Brain microvascular endothelial cell (primary cell): ENCODE measurements around the gene PIEZO2.

Experiments
- DNase-seq: peaks from one replicate; pipeline ENCODE4 v3.0.0-alpha.2; 2020
- H3K27ac ChIP-seq: fragments of 250-450 bp; sonication (Bioruptor Pico); 2 replicates; pipeline ENCODE4 v1.5.1; 2020; ENCODE audit warnings: mild to moderate bottlenecking, moderate library complexity
- H3K27me3 ChIP-seq: fragments of 250-450 bp; sonication (Bioruptor Pico); replicated peaks from 2 replicates; pipeline ENCODE4 v1.5.1; 2020; ENCODE audit warnings: mild to moderate bottlenecking
- H3K36me3 ChIP-seq: fragments of 250-450 bp; sonication (Bioruptor Pico); replicated peaks from 2 replicates; pipeline ENCODE4 v1.5.1; 2020; ENCODE audit warnings: mild to moderate bottlenecking
- H3K4me3 ChIP-seq: 2 replicates; pipeline ENCODE4 v1.5.1; 2011; ENCODE audit warnings: low read depth, mild to moderate bottlenecking, control low read depth, low read length, moderate library complexity
- CTCF ChIP-seq: IDR thresholded peaks from 2 replicates; pipeline ENCODE4 v1.5.1; 2011; ENCODE audit warnings: low read depth, mild to moderate bottlenecking, moderate library complexity, low read length, control low read depth, inconsistent platforms; ENCODE audit errors: missing control alignments
- in situ Hi-C: cut with HindIII; loops from 2 replicates; pipeline ENCODE4 v1.10.0; 2017; ENCODE audit warnings: low sequenced_read_pairs, low pct_ligation_motif_present

The PIEZO2 gene

GRCh38 chr18:11037533-11038240, 111.7 kb downstream of the PIEZO2 start:
- in situ Hi-C loops, result no loop called here
- Histone ChIP-seq H3K4me3 (no peak overlapping the region), H3K36me3 (no peaks in the 10 kb centered on the region), H3K27me3 (no peaks in the 10 kb centered on the region), H3K27ac (no peak overlapping the region)
- DNase-seq, result no peak
- no peak for TF ChIP-seq CTCF

GRCh38 chr18:11035814-11036495, 113.4 kb downstream of the PIEZO2 start:
- H3K4me3 ChIP-seq, result no peak overlapping the region
- H3K27me3 ChIP-seq, result no peaks in the 10 kb centered on the region
- H3K27ac ChIP-seq, result no peak overlapping the region
- no peak for DNase-seq
- in situ Hi-C loops, result no loop called here
- no peaks in the 10 kb centered on the region for H3K36me3 ChIP-seq
- no peak for TF ChIP-seq CTCF

- no peak for TF ChIP-seq CTCF
- H3K4me3 ChIP-seq, result no peak overlapping the region
- H3K36me3 ChIP-seq, result no peaks in the 10 kb centered on the region
- no peak for DNase-seq
- H3K27me3 ChIP-seq, result no peaks in the 10 kb centered on the region
- in situ Hi-C loops, result no loop called here
- H3K27ac ChIP-seq, result no peak overlapping the region
Observed at GRCh38 chr18:11035376-11035775, 114.0 kb downstream of the PIEZO2 start.

DNA sequence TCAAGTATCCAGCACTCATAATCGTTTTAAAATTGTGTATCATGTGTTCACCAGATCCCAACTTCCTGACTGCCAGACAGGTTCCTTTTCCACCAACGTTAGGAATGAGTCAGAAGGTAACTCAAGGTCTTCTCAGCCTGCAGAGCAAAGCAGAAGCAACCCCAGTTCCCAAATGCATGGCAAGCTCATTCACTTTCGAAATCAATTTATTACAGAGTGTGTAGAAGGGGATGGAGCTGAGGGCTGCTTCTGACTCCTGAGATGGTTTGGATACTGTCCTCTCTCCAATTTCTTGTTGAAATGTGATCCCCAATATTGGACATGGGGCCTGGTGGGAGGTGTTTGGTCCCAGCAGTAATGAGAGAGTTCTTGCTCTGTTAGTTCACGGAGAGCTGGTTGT, 114.5 kb downstream of the PIEZO2 start:
- in situ Hi-C loops, result no loop called here
- Histone ChIP-seq H3K27me3 (no peaks in the 10 kb centered on the region), H3K36me3 (no peaks in the 10 kb centered on the region), H3K27ac (no peak overlapping the region), H3K4me3 (no peak overlapping the region)
- no peak for TF ChIP-seq CTCF
- no peak for DNase-seq

GRCh38 chr18:11033503-11033902, 115.9 kb downstream of the PIEZO2 start:
- no peak for DNase-seq
- TF ChIP-seq CTCF, result no peak
- no peaks in the 10 kb centered on the region for H3K27me3 ChIP-seq
- in situ Hi-C loops, result no loop called here
- no peaks in the 10 kb centered on the region for H3K36me3 ChIP-seq
- no peak overlapping the region for H3K4me3 ChIP-seq
- H3K27ac ChIP-seq, result no peak overlapping the region
